ENCODE data around the gene ZBTB2.

The ZBTB2 gene

DNA sequence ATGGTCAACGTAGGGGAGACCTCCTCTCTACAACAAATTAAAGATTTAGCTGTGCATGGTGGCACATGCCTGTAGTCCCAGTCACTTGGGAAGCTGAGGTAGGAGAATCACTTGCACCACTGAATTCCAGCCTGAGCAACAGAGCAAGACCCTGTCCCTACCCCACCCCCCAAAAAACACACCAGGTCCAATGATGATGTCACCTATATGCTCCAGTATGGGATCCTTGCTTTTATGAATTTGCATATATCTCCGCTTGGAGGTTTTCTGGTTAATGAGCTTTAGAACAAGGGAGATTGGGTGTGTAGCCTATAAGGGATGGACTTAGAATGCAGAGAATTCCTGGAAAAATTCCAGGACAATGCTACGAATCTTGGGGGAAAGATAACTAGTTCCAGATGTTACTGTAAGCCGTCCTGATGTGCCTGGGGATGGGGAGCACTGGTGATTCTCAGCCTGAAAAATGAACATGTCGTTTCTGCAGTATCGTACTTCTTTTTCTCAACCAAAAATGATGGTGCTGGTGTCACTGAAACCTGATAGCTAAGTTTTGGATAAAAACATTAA is 61.1 kb downstream of the ZBTB2 start:
- no peak overlapping the region for H3K27ac ChIP-seq
- no peaks in the 10 kb centered on the region for H3K27me3 ChIP-seq (ENCODE audit: insufficient read depth, low read depth, severe bottlenecking)
- no peaks in the 10 kb centered on the region for H3K9me3 ChIP-seq (ENCODE audit: severe bottlenecking)
- no peak for DNase-seq
- H3K4me3 ChIP-seq (ENCODE audit: low read depth, low read length), result no peak overlapping the region
- no peaks in the 10 kb centered on the region for H3K36me3 ChIP-seq
- TF ChIP-seq, protein P1, sequence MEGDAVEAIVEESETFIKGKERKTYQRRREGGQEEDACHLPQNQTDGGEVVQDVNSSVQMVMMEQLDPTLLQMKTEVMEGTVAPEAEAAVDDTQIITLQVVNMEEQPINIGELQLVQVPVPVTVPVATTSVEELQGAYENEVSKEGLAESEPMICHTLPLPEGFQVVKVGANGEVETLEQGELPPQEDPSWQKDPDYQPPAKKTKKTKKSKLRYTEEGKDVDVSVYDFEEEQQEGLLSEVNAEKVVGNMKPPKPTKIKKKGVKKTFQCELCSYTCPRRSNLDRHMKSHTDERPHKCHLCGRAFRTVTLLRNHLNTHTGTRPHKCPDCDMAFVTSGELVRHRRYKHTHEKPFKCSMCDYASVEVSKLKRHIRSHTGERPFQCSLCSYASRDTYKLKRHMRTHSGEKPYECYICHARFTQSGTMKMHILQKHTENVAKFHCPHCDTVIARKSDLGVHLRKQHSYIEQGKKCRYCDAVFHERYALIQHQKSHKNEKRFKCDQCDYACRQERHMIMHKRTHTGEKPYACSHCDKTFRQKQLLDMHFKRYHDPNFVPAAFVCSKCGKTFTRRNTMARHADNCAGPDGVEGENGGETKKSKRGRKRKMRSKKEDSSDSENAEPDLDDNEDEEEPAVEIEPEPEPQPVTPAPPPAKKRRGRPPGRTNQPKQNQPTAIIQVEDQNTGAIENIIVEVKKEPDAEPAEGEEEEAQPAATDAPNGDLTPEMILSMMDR (IDR thresholded peaks at IDR 0.05; ENCODE audit: low read depth, low read length), result no peak

DNA sequence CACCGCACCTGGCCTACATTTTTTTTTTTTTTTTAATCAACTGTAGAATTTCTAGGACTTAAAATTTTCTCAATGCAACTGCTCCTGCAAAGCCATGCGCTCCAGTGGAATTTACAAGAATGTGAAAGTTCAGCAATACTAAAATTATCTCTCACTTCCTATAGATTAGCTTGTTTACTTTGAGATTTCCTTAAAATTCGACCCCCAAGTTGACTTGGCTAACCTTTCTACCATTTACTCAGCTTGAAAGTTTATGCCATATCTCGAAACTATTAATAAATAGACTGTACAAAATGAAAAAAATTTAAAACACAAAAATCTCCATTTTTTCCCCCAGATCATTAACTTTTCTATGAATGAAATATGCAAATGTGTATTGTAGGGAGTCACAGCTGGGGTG is 64.3 kb downstream of the ZBTB2 start:
- TF ChIP-seq, protein P1 (IDR thresholded peaks at IDR 0.05; ENCODE audit: low read depth, low read length), result no peak
- H3K9me3 ChIP-seq (ENCODE audit: severe bottlenecking), result no peaks in the 10 kb centered on the region
- no peak overlapping the region for H3K27ac ChIP-seq
- no peaks in the 10 kb centered on the region for H3K36me3 ChIP-seq
- no peak for DNase-seq
- H3K27me3 ChIP-seq (ENCODE audit: insufficient read depth, low read depth, severe bottlenecking), result no peaks in the 10 kb centered on the region
- no peak overlapping the region for H3K4me3 ChIP-seq (ENCODE audit: low read depth, low read length)

DNA sequence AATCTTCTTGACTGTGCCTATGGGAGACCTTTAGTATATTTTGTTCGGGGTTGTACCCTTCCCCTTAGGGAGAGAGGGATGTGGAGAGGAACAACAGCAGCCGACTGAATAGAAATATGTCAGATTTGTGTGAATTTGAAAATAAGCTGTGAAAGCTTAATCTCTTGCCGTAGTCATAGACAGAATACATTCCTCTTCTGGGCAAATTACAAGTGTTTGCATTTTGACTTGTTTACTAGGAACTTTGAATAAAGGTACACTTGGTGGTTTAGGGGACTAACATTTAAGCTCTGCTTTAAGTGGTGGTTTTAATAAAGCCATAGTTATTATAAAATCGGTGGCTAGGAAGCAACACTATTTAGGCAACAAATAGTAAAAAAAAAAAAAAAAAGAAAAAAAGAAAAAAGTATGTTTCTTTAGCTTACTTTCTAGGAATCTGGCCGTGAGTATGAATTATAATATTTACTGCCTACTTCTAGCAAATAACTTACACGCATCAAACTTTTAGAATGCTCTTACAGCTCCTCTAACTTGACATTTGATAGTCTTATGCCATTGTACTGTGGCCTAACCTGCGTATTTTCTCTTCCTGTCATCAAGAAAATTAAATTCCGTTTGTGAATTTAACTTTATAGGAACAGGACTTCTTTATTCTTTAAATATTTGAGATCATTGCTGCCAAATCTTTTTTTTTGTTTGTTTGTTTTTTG is 65.1 kb downstream of the ZBTB2 start:
- peaks cover 2% of the 10 kb centered on the region for H3K9me3 ChIP-seq (ENCODE audit: severe bottlenecking)
- H3K4me3 ChIP-seq (ENCODE audit: low read depth, low read length), result peak overlapping the region; percentile 45
- H3K36me3 ChIP-seq, result no peaks in the 10 kb centered on the region
- no peak overlapping the region for H3K27ac ChIP-seq
- DNase-seq, result no peak
- no peaks in the 10 kb centered on the region for H3K27me3 ChIP-seq (ENCODE audit: insufficient read depth, low read depth, severe bottlenecking)
- TF ChIP-seq, protein P1 (IDR thresholded peaks at IDR 0.05; ENCODE audit: low read depth, low read length), result no peak

DNA sequence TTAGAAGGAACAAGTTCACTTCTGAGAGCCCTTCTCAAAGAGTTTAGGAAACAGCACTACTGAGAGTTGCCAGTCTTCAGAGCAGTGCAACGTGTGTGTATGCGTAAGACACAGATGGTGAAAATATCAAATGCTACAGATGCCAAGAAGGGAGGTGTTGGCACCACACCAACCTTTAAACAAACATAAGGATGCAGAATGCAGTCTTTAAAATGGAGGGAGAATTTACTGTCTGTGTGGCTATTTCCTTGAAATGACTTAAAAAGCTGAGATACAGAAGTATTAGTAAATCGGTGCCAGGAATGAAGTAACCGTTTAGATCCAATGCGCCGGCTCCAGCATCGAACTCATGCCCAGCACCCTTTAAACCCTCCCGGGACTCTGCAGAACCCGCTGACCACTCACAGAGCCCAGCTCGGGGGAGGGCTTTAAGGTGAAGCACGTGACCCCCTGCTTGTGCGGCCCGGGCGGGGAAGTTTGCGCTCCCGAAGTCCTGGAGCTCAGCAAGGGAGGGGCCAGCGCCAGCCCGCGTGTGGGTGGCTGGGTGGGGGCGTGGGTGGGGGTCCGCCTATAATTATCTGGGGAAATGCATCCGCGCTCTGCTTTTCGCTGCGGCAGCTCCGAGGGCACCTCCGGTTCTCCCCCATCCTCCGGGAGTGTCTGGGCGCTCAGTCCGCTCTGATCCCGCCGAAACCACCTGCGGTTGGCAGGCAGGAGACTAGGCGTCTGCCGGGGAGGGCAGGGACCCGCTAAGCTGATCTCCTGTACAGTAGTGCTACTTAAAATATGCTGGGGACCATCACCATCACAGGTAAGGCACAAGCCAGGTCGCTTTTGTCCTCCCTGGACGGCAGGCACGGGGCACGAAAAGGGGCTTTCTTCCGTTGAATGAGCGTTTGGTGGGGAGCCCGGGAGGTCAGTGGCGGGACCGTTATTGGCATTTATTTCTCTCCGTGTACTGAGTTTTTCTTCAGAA is 66.0 kb downstream of the ZBTB2 start:
- Histone ChIP-seq H3K9me3 (ENCODE audit: severe bottlenecking) (peaks cover 2% of the 10 kb centered on the region), H3K27me3 (ENCODE audit: insufficient read depth, low read depth, severe bottlenecking) (no peaks in the 10 kb centered on the region), H3K4me3 (ENCODE audit: low read depth, low read length) (peak overlapping the region; percentile 45), H3K36me3 (no peaks in the 10 kb centered on the region), H3K27ac (no peak overlapping the region)
- TF ChIP-seq, protein P1 (IDR thresholded peaks at IDR 0.05; ENCODE audit: low read depth, low read length), result no peak
- peak; percentile 58 for DNase-seq

DNA sequence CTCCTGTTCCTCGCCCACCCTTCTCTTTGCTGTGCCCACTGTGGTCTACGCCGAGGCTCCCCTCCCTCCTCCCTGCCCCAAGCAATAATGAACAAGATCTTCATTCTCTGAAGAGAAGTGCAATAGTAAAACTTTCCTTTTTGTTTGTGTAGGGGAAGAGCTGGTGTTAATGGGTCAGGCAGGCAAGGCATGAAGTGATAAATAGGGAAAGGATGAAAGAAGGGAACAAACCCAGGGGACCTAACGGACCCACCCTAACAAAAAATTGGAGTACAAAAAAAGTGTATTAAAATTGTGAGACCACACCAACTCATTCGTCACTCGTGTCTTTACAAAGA is 66.9 kb downstream of the ZBTB2 start:
- no peak for DNase-seq
- H3K27ac ChIP-seq, result no peak overlapping the region
- peaks cover 2% of the 10 kb centered on the region for H3K9me3 ChIP-seq (ENCODE audit: severe bottlenecking)
- TF ChIP-seq, protein P1 (IDR thresholded peaks at IDR 0.05; ENCODE audit: low read depth, low read length), result no peak
- no peaks in the 10 kb centered on the region for H3K36me3 ChIP-seq
- H3K4me3 ChIP-seq (ENCODE audit: low read depth, low read length), result no peak overlapping the region
- H3K27me3 ChIP-seq (ENCODE audit: insufficient read depth, low read depth, severe bottlenecking), result no peaks in the 10 kb centered on the region
